ENCODE measurements around the gene ATP6V1F. TPM values are rescaled to one million over a fixed set of nuclear protein-coding genes. Genes with fewer than 3 reads are reported as not detected.

Gene ATP6V1F
- total RNA-seq, 1 experiment from 2014 or later = 168 TPM

DNA sequence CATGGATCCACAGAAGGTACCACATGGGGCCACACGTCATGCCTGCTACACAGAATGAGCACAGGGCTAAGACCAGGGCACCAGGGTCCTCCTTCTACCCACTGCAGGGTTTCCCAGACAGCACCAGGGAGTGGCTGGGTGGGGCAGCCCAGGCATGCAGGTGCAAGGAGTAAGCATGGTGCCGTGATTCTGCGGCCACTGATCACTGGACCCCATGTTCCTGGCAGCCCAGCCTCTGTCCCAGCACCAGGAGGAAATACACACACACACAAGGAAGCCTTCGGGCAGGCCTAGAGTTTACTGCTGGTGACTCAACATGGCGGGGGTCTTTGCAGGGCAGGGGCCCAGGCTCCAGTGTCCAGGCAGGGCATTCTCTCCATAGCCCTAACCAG is 13.9 kb downstream of the ATP6V1F start:
- in situ Hi-C loops (cut with HindIII; ENCODE audit: low pct_unique_long_range_greater_than_20kb, low sequenced_read_pairs) = no loop called here
- no peak for DNase-seq (ENCODE audit: low read depth)

DNA sequence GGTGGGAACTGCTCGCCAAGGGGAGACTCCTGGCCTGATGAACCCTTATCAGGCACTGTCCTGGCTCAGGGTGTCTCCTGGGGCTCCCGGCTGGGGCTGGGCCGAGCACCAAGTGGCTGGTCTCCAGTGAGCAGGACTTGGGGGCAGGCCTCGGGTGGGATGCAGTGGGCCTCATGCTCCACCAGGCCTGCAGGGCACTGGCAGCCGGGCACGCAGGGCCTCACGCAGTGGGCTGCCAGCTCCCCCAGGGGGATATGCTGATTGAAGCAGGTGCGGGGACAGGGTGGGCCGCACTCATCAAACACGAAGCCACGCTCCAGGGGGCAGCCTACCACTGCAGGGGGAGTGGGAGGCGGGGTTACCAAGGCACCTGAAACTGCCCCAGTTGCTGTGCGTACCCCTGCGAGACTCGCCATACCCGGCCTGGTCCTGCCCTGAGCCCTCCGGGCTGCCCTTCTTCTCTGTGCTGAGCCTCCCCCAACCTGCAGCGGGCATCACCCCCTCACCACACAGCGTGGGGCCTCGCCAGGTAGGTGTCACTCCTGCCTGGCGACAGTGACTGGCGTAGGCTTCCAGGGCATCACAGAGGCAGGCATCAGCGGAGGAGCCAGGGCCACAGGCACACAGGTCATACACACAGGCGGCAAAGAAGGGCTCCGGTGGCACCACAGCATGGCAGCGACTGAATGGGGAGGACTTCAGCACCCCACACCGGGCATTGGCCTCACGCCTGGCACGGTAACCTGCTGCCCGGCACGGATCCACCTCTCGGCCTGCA is 14.5 kb downstream of the ATP6V1F start:
- in situ Hi-C loops (cut with HindIII; ENCODE audit: low pct_unique_long_range_greater_than_20kb, low sequenced_read_pairs) = no loop called here
- DNase-seq (ENCODE audit: low read depth) = no peak

DNA sequence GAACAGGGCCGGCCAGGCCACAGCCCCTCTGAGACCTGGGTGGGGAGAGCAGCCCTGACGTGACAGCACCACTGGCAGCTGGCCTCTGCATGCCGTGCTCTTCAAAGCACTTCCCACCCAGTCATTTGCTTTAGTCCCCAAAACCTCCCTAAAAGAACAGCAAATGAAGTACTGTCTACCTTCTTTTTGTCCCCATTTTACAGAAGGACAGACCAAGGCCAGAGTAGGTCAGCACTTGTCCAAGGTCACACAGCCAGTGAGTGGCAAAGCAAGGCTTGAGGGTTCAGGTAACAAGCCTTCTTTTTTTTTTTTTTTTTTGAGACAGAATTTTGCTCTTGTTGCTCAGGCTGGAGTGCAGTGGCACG is 15.1 kb downstream of the ATP6V1F start:
- DNase-seq (ENCODE audit: low read depth) = no peak
- in situ Hi-C loops (cut with HindIII; ENCODE audit: low pct_unique_long_range_greater_than_20kb, low sequenced_read_pairs) = no loop called here

DNA sequence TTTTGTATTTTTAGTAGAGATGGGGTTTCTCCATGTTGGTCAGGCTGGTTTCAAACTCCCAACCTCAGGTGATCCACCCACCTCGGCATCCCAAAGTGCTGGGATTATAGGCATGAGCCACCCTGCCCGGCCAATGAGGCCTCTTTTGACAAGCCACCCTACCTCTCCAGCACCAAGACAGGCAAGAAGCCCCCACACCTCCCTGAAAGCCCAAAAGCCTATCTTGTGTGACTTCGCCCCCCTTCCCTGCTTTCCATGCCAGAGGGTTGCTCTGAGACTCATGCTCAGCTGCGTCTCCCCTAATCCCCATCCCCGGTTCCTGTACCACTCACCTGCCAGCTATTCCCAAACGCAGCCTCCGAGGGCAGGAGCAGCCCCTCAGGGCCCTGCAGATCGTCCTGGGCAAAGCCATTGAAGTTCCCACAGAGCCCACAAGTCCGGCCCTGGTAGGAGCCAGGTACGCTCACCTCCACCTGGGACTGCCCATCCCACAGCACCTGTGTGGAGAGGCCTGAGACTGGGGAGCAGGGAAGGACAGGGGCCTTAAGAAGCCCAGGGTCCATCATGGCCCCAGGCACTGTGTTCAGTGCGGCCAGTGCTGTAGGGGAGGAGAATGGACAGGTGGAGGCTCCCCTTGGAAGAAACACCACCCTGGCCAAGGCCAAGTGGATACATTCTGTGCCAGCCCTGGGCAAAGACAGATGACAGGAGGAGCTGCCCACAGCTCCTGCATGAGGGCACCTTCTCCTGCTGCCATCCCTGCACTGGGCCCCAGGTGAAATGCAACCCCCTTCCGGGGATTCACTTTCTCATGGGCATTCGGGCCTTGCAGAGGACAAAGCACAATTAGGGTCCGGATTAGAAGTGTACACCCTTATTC is 15.8 kb downstream of the ATP6V1F start:
- no peak for DNase-seq (ENCODE audit: low read depth)
- in situ Hi-C loops (cut with HindIII; ENCODE audit: low pct_unique_long_range_greater_than_20kb, low sequenced_read_pairs) = no loop called here

DNA sequence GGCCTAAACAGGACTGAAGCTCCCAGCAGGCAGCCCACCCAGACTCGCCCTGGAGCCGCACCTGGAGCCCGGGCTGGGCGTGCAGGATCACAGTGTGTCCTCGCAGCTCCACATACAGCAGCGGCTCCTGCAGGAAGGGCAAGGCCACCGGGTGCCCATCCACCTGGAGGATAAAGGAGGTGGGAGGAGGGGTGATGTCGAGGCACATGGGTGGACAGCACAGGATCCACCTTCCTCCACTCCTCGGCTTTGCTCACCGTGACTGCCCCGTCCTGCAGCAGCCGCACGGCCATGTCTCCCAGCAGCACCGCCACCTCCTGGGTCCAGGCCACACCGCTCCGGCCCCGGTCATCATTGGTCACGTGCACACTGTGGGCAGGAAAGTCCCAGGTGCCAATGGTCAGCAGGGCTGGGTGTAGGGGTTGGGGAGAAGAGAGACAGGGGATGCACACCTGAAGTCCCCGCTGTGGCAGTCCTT is 16.8 kb downstream of the ATP6V1F start:
- in situ Hi-C loops (cut with HindIII; ENCODE audit: low pct_unique_long_range_greater_than_20kb, low sequenced_read_pairs) = no loop called here

DNA sequence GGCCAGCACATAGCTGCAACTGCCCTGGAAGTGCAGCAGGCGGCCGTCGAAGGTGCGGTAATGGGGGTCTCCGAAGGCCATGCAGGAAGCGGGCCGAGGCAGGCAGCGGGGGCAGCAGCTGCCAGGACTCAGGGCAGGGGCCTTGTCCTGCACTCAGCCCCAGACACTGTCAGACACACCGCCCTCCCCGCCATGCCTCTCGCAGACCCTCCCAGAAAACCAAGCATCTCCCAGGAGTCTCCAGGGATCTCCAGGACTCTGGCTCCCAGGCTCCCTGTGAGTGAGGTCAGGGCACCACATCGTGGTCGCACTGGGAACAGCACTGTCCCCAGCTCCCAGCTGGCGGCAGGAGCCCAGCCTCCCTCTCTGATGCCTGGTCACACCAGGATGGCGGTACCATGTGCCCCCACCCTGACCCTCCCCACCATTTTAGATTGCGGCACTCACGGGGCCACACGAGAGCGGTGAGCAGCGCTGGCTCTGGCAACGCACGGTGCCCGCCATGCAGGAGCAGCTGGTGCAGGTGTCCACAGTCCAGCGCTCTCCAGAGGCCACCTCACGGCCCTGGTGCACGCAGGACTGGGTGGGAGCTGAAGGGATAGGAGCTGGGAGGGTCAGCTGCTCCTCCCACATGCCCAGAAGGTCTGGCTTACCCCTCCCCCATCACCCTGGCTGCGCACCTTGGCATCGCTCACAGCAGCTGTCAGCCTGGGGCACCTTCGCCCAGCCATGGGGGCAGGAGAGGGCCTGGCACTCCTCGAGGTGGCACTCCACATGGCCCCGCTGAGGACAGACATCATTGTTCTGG is 17.5 kb downstream of the ATP6V1F start:
- no peak for DNase-seq (ENCODE audit: low read depth)
- in situ Hi-C loops (cut with HindIII; ENCODE audit: low pct_unique_long_range_greater_than_20kb, low sequenced_read_pairs) = no loop called here

More for the DNA sequence above, 16.8 kb downstream of the ATP6V1F start:
- no peak for DNase-seq (ENCODE audit: low read depth)

DNA sequence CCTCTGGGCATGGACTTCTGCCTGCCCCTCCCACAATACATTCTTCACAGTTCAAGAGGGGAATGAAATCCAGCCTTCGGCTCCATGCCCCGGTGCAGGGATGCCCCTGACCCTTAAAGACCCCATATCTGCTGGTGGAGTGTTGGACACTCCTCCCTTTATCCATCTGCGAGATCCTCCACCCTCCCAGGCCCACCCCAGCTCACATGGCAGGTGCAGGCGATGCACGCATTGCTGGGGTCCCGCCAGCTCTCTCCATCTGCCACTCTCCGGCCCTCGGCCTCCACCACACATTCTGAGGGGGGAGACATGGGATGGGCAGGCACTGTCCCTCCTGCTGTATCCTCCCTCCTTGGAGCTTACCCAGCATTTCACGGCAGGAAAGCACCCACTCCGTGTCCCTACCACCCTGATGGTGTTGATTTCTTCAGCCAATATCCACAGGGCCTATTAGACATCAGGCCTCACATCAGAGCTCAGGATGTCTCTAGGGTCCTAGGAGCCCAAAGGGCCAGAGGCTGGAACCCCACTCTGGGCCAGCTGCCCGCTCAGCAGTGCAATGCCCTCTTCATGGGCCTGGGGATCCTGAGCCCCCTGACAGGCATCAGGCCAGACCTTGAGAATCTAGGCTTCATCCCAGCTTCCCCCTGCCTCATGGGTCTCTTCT is 18.3 kb downstream of the ATP6V1F start:
- in situ Hi-C loops (cut with HindIII; ENCODE audit: low pct_unique_long_range_greater_than_20kb, low sequenced_read_pairs) = no loop called here
- DNase-seq (ENCODE audit: low read depth) = no peak

DNA sequence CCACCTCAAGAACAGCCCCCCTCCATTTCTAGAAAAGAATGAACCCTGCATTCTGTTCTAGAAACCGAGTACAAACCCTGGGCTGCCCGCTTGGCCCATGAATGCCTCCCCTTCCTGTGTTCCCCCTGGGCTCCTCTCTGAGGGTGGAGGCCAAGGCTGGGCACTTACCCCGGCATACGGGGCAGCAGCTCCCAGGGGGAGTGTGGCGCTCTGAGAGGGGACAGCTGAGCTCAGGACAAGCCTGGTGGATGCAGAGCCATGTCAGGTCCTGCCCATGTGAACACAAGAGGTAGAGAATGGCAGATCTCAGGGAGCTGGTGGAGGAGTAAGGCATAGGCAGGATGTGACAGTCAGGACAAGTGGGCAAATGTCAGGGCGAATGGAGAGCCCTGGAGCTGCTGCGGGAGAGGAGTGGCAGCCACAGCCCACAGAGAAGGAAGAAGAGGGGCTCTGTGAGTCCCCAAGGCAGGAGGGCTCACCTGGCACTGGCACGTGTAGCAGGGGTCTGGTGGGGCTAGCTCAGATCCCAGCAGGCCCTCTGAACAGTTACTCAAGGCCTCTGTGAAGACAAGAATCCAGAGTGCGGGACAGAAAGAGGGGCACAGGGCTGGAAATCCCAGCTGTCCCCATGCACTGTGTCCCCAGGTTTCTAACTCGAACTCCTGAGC is 18.9 kb downstream of the ATP6V1F start:
- in situ Hi-C loops (cut with HindIII; ENCODE audit: low pct_unique_long_range_greater_than_20kb, low sequenced_read_pairs) = no loop called here
- DNase-seq (ENCODE audit: low read depth) = no peak

DNA sequence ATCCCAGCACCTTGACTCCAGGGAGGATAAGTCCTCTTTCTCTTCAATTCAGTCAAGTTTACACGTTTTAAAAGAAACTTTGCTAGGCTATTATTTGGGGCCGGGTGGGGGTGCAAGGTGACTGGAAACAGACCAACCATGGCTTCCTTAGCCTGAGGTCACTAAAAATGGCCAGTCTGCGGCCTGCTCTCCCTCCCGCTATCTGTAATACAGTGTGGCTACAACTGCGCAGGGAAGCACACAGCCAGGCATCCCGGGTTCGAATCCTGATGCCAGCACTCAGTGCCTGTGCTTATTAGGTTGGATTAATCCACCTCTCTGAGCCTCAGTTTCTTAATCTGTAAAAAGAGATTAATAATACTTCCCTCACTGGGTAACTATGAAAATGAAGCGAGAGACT is 19.5 kb downstream of the ATP6V1F start:
- in situ Hi-C loops (cut with HindIII; ENCODE audit: low pct_unique_long_range_greater_than_20kb, low sequenced_read_pairs) = no loop called here
- DNase-seq (ENCODE audit: low read depth) = no peak

DNA sequence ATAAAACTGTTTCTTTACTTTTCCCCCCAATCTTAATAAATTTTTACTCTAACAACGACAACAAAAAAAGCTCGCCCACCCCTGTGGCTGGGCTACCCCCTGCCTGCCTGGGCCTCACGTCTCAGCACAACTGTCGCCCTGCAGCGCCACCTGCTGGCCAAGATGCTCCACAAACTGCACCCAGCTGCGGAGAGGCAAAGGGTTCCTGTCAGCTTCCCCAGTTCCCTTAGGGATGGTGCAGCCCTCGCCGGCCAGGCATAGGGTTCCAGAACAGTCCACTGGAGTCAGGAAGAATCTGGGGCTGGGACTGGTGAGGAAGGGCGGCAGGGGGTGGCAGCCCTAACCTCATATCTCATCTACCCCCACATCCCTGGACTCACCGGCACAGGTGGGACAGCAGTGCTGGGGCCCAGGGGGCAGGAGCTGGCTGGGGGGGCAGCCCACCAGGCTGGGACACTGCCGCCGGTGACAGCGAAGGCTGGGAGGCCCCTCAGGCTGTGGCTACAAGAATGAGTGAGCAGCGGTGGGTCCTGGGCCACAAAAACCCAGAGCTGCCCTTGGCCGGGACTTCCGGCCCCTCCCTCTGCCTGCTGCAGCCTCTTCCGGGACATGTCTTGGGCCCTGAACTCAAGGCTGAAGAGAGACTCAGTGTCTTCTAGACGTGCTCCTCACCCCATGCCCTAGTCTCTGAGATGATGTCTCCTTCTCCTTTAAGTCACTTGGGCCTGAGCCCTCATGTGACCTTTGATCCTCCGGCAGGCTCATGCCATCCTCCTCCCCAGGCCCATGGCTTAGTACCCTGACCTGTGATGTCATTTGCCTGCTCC is 21.2 kb downstream of the ATP6V1F start:
- peak; percentile 62 for DNase-seq (ENCODE audit: low read depth)
- in situ Hi-C loops (cut with HindIII; ENCODE audit: low pct_unique_long_range_greater_than_20kb, low sequenced_read_pairs) = no loop called here

DNA sequence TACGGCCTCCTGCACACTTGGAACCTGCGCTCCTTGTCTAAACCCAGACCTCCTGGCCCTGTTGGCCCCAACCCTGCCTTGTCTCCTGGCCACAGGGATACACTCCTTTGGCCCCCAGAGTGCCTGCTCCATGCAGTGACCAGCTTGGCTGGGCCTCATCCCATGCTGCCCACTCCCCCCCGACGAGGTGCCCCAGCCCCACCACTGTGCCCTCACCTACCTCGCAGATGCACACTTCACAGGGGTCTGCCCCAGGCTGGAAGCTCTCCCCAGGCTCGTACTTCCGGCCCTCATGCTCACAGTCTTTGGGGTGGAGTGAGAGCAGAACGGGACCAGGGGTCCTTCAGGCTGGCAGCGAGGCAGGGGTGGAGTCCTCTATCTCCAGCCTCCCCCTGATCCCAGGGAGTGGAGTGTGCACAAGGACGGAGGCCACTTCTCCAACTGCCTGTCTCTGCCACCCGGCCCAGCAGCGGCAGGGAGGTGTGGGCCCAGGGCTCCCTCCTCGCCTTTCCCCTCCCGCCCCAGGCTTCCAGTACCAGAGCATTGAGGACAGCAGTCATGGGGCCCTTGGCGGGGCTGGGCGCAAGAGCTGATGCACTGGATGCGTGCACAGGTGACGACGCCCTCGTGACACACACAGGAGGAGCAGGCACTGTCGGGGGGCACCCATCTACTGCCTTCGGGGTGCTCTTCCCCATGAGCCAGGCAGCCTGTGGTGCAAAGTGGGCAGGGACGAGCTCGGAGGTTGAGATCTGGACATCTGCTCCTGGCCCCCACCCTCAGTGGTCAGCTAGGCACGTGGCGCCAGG is 22.1 kb downstream of the ATP6V1F start:
- no peak for DNase-seq (ENCODE audit: low read depth)
- in situ Hi-C loops (cut with HindIII; ENCODE audit: low pct_unique_long_range_greater_than_20kb, low sequenced_read_pairs) = no loop called here

DNA sequence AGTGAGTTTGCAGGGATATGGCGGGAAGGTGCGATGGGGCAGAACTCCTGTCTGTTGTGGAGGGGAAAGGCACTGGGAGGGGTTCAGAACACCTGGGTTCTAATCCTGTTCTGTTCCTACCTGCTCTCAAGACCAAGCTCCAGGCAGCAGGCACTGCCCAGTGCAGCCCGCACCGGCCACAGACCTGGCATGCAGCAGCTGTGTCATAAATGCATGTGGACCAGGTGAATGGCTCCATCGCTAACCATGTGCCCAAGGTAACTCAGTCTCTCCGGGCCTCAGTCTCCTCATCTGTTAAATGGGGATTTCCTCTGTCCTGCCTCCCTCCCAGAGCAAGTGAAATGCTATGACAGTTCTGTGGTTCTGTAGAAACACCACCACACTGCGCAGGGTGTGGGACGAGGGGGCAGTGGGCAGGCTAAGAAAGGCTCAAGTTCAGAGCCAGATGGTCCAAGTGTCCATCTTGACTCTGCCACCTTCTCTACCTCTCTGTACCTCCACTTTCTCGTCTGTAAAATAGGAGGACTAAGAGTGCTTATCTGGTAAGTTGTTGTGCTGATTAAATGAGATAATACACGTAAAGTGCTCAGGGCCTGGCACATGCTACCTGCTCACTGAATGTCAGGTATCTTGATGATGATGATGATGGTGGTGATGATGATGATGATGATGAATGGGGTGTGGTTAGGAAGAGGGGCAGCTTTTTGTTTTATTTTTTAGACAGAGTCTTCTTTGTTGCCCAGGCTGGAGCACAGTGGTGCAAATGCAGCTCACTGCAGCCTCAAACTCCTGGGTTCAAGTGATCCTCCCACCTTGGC is 22.9 kb downstream of the ATP6V1F start:
- DNase-seq (ENCODE audit: low read depth) = no peak
- in situ Hi-C loops (cut with HindIII; ENCODE audit: low pct_unique_long_range_greater_than_20kb, low sequenced_read_pairs) = no loop called here

DNA sequence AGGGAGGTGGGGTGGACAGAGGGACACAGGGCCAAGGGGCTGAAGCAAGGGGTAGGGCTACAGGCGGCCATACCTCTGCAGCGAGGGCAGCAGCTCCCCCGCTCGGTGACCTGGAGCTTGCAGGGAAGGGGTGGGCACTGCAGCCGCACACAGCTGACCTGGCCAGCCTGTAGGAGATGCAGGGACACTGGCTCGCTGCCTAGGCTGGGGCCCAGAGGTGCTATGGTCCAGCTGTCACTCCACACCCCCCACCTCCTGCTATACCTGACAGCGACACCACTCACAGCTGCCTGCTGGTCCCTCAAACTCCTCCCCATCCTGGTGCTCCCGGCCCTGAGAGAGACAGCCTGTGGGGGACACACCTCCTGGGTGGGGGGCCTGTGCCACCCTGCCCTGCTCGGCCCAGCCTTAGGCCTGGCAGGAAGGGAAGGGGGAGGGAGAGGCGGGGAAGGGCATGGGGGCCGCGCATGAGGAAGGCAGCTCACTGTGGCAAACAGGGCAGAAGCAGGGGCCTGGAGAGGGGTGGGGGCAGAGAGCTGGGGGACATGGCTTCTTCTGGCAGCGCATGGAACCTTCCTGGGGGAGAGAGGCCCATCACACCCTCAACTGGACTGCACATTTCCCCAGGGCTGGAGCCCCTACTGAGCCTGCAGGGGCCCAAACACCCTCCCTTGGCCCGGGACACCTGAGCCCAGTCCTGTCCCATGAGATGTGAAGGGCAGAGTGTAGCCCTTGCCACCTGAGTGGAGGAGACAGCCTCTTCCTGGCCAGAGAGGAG is 23.9 kb downstream of the ATP6V1F start:
- in situ Hi-C loops (cut with HindIII; ENCODE audit: low pct_unique_long_range_greater_than_20kb, low sequenced_read_pairs) = no loop called here
- DNase-seq (ENCODE audit: low read depth) = no peak

DNA sequence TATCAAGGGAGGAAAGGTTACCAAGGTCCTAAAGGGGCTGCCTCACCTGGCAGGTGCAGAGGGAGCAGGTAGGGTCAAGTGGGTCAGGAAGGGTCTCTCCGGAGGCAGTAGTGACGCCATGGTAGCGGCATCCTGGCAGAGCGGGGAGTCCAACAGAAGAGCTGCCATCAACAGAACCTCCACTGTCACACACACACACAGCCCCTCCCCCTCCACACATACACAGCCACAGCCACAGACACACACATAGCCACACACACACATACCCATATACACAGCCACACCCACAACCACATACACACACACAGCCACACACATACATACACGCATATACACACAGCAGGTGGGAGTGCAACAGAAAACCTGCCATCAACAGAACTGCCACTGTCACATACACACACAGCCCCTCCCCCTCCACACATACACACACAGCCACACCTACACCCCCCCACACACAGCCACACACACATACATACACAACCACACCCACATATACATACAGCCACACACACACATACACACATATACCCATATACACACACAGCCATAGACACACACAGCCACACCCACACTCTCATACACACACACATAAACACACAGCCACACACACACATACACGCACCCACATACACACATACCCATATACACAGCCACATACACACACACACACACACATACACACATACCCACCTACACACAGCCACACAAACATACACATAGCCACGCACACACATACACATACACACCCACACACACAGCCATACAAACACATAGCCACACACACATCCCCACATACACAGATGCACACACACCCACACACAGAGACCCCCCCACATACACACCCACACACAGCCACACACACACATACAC is 24.7 kb downstream of the ATP6V1F start:
- in situ Hi-C loops (cut with HindIII; ENCODE audit: low pct_unique_long_range_greater_than_20kb, low sequenced_read_pairs) = no loop called here
- no peak for DNase-seq (ENCODE audit: low read depth)
